Heart left ventricle (tissue), 16 donors: ENCODE measurements around the gene AGRN. TPM values are rescaled to one million over a fixed set of nuclear protein-coding genes. Genes with fewer than 3 reads are reported as not detected.

Experiments used
- ATAC-seq, 4 donors: fragments of 200-7000 bp; cut with Tn5 transposase; one replicate each; pipeline ENCODE4 v1.9.1; 2020 to 2022; ENCODE audit warnings: moderate library complexity in 4 of 4, mild to moderate bottlenecking in 3 of 4, moderate number of reproducible peaks in 1 of 4
- DNase-seq, 5 donors: peaks; one replicate each; pipeline ENCODE4 v3.0.0-alpha.2; 2020
- H3K27ac ChIP-seq, 12 donors: fragments of 200-600 bp; sonication (generic) in 4 of 12; one replicate each; pipeline versions ENCODE4 v1.5.0 to v1.8.0; 2016 to 2022; ENCODE audit warnings: mild to moderate bottlenecking in 2 of 12
- H3K27me3 ChIP-seq, 9 donors: fragments of 200-600 bp; sonication (generic) in 2 of 9; one replicate each; pipeline versions ENCODE4 v1.5.1 to v1.8.0; 2016 to 2022; ENCODE audit warnings: mild to moderate bottlenecking in 3 of 9
- H3K36me3 ChIP-seq, 9 donors: fragments of 200-600 bp; sonication (generic) in 2 of 9; one replicate each; pipeline versions ENCODE4 v1.5.0 to v1.8.0; 2018 to 2022; ENCODE audit warnings: mild to moderate bottlenecking in 2 of 9
- H3K4me1 ChIP-seq, 12 donors: fragments of 200-600 bp; sonication (generic) in 4 of 12; one replicate each; pipeline versions ENCODE4 v1.5.0 to v1.8.0; 2016 to 2022; ENCODE audit warnings: mild to moderate bottlenecking in 3 of 12
- H3K4me3 ChIP-seq, 12 donors: fragments of 200-600 bp; sonication (generic) in 4 of 12; one replicate each; pipeline versions ENCODE4 v1.5.0 to v1.8.0; 2017 to 2022; ENCODE audit warnings: mild to moderate bottlenecking in 9 of 12, moderate library complexity in 4 of 12
- H3K9me3 ChIP-seq, 12 donors: fragments of 200-600 bp; sonication (generic) in 4 of 12; one replicate each; pipeline versions ENCODE4 v1.5.0 to v1.8.0; 2016 to 2022; ENCODE audit warnings: mild to moderate bottlenecking in 1 of 12
- CTCF ChIP-seq, 12 donors: fragments of 200-600 bp; sonication (generic) in 4 of 12; IDR thresholded peaks; one replicate each; pipeline versions ENCODE4 v1.5.0 to v1.8.0; 2018 to 2022; ENCODE audit warnings: antibody characterized with exemption in 12 of 12, mild to moderate bottlenecking in 5 of 12
- POLR2A ChIP-seq, 2 donors: fragments of 450-650 bp; IDR thresholded peaks; one replicate each; pipeline ENCODE4 v1.6.1; 2017; ENCODE audit warnings: antibody characterized with exemption in 2 of 2, mild to moderate bottlenecking in 2 of 2, moderate library complexity in 2 of 2
- WGBS, 4 donors: extraction: QIAGEN DNeasy Blood & Tissue Kit in 2 of 4; methylation state at CpG; one replicate each; pipeline versions ENCODE4 v1.1.5 to v1.1.7; 2013 to 2018; 5-methylcytosine and 5-hydroxymethylcytosine counted together
- intact Hi-C, 10 donors: fragments of 100-400 bp; cut with DNase I; formaldehyde crosslinking; loops; one replicate each; pipeline versions ENCODE4 v1.11.1 to v1.14.2; 2022
- polyA plus RNA-seq, 2 donors: library from polyadenylated mRNA; stranded (reverse); fragments of 200-250 nt; gene quantifications; one replicate each; pipeline ENCODE4 v1.2.3, GENCODE V29; 2013
- total RNA-seq, 9 donors: library from RNA; depleted of rRNA in 2 of 9; stranded (reverse); fragments of >200 nt in 2 of 9; fragmentation: NEBNext Ultra II Directional in 3 of 9; extraction: Animal tissue kit (Norgen Biotek cat#: 25700) in 3 of 9; gene quantifications; one replicate each; pipeline versions ENCODE4 v1.1.0 to v1.2.4, GENCODE V29; 2016 to 2023
- donor health status: ischemic (EF 13 %, LVEDD 7.1; RV severe dilation, severe dysfunction).
- donor health status: healthy with polysubstance abuse.
- donor health status: DM: no; HTN: yes; CAD: no.
- donor health status: DM: no; HTN: no; CAD: no.
- donor health status: ischemic (EF 25% LVEDD 6.9; RV normal size, moderate dysfunction).
- donor health status: ischemic (EF 25% LVEDD 5.7; RV mildly dilated, moderate dysfunction).
- donor health status: healthy.
- donor health status: DM: yes; HTN: yes; CAD: no.
- donor health status: ischemic (EF 35%, LVEDD 5.7; RV mildly dilated, moderate dysfunction).
- donor health status: nonischemic (EF 11% LVEDD 7.7; RV severe dilation, severe dysfunction).
- donor health status: DM: yes; HTN: yes; CAD: no.
- donor health status: PGD.
- donor health status: ischemic (EF 29% LVEDD 5.4; RV normal size, mild dysfunction).
- donor health status: nonischemic (EF 23%, LVEDD 6.1; RV moderate dilation, normal function).

Gene AGRN
- total and polyA plus RNA-seq, 11 donors = 9.7 to 45.7 (median 18.6) TPM

- TF ChIP-seq POLR2A (IDR thresholded peaks at IDR 0.05) = peak; percentile 85 to 98
- no peak for TF ChIP-seq CTCF (IDR thresholded peaks at IDR 0.05)
- peaks cover 0 to 7% (median 0%) of the 10 kb centered on the region in 9 donors for H3K36me3 ChIP-seq
- peak within 1 kb of the TSS; percentile 51 to 93 (median 79) for H3K4me3 ChIP-seq
- peak; percentile 95 to 96 (median 96) for DNase-seq
- H3K27ac ChIP-seq = peak within 1 kb of the TSS; percentile 96 to 100 (median 100)
- intact Hi-C loops = loop anchor here in 1 of 10 donors (2.0 to 5.0 kb wide), 3 partner anchors 15 to 93 kb away; partner anchors contain the start of gene PERM1
- ATAC-seq = peak; percentile 66 to 84 (median 81)
- peaks cover 0 to 69% (median 0%) of the 10 kb centered on the region in 9 donors for H3K27me3 ChIP-seq
- H3K9me3 ChIP-seq = no peaks in the 10 kb centered on the region
- whole genome bisulfite sequencing, 4 donors = 0 to 2% (median 1%) methylated on average over 44 to 95 of the region's 95 CpGs; no CpG with 5 or more reads in 1 of the 4 donors
- H3K4me1 ChIP-seq = peaks cover 0 to 51% (median 28%) of the 10 kb centered on the region in 12 donors
These were observed 20.1 kb upstream of the AGRN start, which contains the start of gene HES4 for GRCh38 chr1:999725-1000356. HES4 (minus strand) TSS chr1:1000097; CDS start chr1:999973, 124 bp downstream.

GRCh38 chr1:1000357-1001056 lies 19.4 kb upstream of the AGRN start:
- WGBS, 4 donors = 0 to 1% (median 1%) methylated on average over 51 to 75 of the region's 75 CpGs

GRCh38 chr1:1001057-1001783 lies 18.7 kb upstream of the AGRN start:
- H3K4me1 ChIP-seq = peaks cover 10 to 65% (median 41%) of the 10 kb centered on the region in 12 donors
- DNase-seq = peak in 4 of 5 donors; percentile 40 to 63 (median 41)

More at GRCh38 chr1:1000357-1001056, 19.4 kb upstream of the AGRN start:
- peak; percentile 78 to 89 (median 85) for DNase-seq
- Histone ChIP-seq H3K27me3 (peaks cover 0 to 70% (median 0%) of the 10 kb centered on the region in 9 donors), H3K36me3 (peaks cover 0 to 7% (median 0%) of the 10 kb centered on the region in 9 donors), H3K9me3 (no peaks in the 10 kb centered on the region), H3K4me3 (peak overlapping the region; percentile 51 to 93 (median 79)), H3K4me1 (peaks cover 7 to 58% (median 34%) of the 10 kb centered on the region in 12 donors), H3K27ac (peak overlapping the region; percentile 96 to 100 (median 100))
- intact Hi-C loops = loop anchor here in 1 of 10 donors (2.0 kb wide), 2 partner anchors 14 to 18 kb away; partner anchors contain the start of gene PERM1
- TF ChIP-seq CTCF (IDR thresholded peaks at IDR 0.05) = no peak
- TF ChIP-seq POLR2A (IDR thresholded peaks at IDR 0.05) = no peak
- peak; percentile 24 to 66 (median 58) for ATAC-seq

More at GRCh38 chr1:1001057-1001783, 18.7 kb upstream of the AGRN start:
- no peak for ATAC-seq
- peaks cover 0 to 7% (median 0%) of the 10 kb centered on the region in 9 donors for H3K36me3 ChIP-seq
- no peaks in the 10 kb centered on the region for H3K9me3 ChIP-seq
- TF ChIP-seq POLR2A (IDR thresholded peaks at IDR 0.05) (no peak), CTCF (IDR thresholded peaks at IDR 0.05) (no peak)
- H3K27me3 ChIP-seq = peaks cover 0 to 73% (median 0%) of the 10 kb centered on the region in 9 donors
- WGBS, 4 donors = 1 to 2% (median 1%) methylated on average over 23 to 58 of the region's 58 CpGs
- H3K27ac ChIP-seq = peak overlapping the region; percentile 96 to 100 (median 100)
- intact Hi-C loops = loop anchor here in 1 of 10 donors (2.0 kb wide), 2 partner anchors 14 to 18 kb away; partner anchors contain the start of gene PERM1
- H3K4me3 ChIP-seq = peak overlapping the region; percentile 51 to 93 (median 79)
